CD4-positive, CD25-positive, alpha-beta regulatory T cell (primary cell): ENCODE measurements around the gene CTCF. TPM values are rescaled to one million over a fixed set of nuclear protein-coding genes. Genes with fewer than 3 reads are reported as not detected.

Experiments
- ATAC-seq, 2 donors: fragments of 150-1000 bp; cut with Tn5 transposase; one replicate each; pipeline ENCODE4 v1.10.0; 2021; ENCODE audit warnings: low read depth in 2 of 2, moderate number of reproducible peaks in 2 of 2, moderate library complexity in 1 of 2
- DNase-seq, 3 donors: peaks; one replicate each; pipeline versions ENCODE4 v3.0.0 to v3.0.0-alpha.2; 2012 to 2022; ENCODE audit warnings: mixed read lengths in 1 of 3
- H3K27ac ChIP-seq: one replicate; pipeline ENCODE4 v1.7.0; 2013; ENCODE audit warnings: mild to moderate bottlenecking, low read length; ENCODE audit not compliant: insufficient read depth, poor library complexity, severe bottlenecking
- H3K27me3 ChIP-seq: one replicate; pipeline ENCODE4 v1.7.0; 2013; ENCODE audit warnings: low read length; ENCODE audit not compliant: control insufficient read depth, insufficient read depth
- H3K36me3 ChIP-seq: one replicate; pipeline ENCODE4 v1.7.0; 2013; ENCODE audit warnings: mild to moderate bottlenecking, low read length, moderate library complexity; ENCODE audit not compliant: control insufficient read depth, insufficient read depth
- H3K4me1 ChIP-seq: 2 replicates; pipeline ENCODE4 v1.7.0; 2013; ENCODE audit warnings: mild to moderate bottlenecking, low read length; ENCODE audit not compliant: insufficient read depth, control insufficient read depth, poor library complexity, severe bottlenecking
- H3K4me3 ChIP-seq: one replicate; pipeline ENCODE4 v1.7.0; 2013; ENCODE audit warnings: low read depth, mild to moderate bottlenecking, low read length, moderate library complexity
- H3K9me3 ChIP-seq, 2 experiments: 1 replicate in 1 of 2; 2 replicates in 1 of 2; pipeline ENCODE4 v1.7.0; 2013; ENCODE audit warnings: low read length in 2 of 2, mild to moderate bottlenecking in 1 of 2, moderate library complexity in 1 of 2; ENCODE audit not compliant: control insufficient read depth in 2 of 2
- H3K27ac Mint-ChIP-seq, 3 donors: one replicate each; pipeline ENCODE4 v1.8.0; 2020 to 2022; ENCODE audit warnings: mild to moderate bottlenecking in 3 of 3, mixed read lengths in 3 of 3, moderate library complexity in 2 of 3
- H3K27me3 Mint-ChIP-seq: one replicate; pipeline ENCODE4 v1.8.0; 2022; ENCODE audit warnings: mild to moderate bottlenecking, mixed read lengths
- H3K36me3 Mint-ChIP-seq: one replicate; pipeline ENCODE4 v1.8.0; 2020; ENCODE audit warnings: mixed read lengths
- H3K4me1 Mint-ChIP-seq, 4 donors: one replicate each; pipeline ENCODE4 v1.8.0; 2020 to 2022; ENCODE audit warnings: mixed read lengths in 4 of 4, mild to moderate bottlenecking in 1 of 4
- H3K4me3 Mint-ChIP-seq, 4 donors: one replicate each; pipeline ENCODE4 v1.8.0; 2020 to 2022; ENCODE audit warnings: mild to moderate bottlenecking in 4 of 4, mixed read lengths in 4 of 4, moderate library complexity in 3 of 4
- H3K9me3 Mint-ChIP-seq, 7 donors: one replicate each; pipeline ENCODE4 v1.8.0; 2020 to 2022; ENCODE audit warnings: mixed read lengths in 7 of 7, mild to moderate bottlenecking in 3 of 7, moderate library complexity in 2 of 7
- polyA plus RNA-seq, 4 donors: library from polyadenylated mRNA; unstranded; fragments of 300-500 nt; fragmentation: Illumina TruSeq; gene quantifications; one replicate each; pipeline ENCODE4 v1.2.3, GENCODE V29; 2021
- total RNA-seq: library from RNA; stranded (reverse); gene quantifications from one replicate; pipeline ENCODE4 v1.2.3, GENCODE V29; 2022

The CTCF gene
- total and polyA plus RNA-seq, 5 donors from 2014 or later = 44.5 to 80.2 (median 53.0) TPM

DNA sequence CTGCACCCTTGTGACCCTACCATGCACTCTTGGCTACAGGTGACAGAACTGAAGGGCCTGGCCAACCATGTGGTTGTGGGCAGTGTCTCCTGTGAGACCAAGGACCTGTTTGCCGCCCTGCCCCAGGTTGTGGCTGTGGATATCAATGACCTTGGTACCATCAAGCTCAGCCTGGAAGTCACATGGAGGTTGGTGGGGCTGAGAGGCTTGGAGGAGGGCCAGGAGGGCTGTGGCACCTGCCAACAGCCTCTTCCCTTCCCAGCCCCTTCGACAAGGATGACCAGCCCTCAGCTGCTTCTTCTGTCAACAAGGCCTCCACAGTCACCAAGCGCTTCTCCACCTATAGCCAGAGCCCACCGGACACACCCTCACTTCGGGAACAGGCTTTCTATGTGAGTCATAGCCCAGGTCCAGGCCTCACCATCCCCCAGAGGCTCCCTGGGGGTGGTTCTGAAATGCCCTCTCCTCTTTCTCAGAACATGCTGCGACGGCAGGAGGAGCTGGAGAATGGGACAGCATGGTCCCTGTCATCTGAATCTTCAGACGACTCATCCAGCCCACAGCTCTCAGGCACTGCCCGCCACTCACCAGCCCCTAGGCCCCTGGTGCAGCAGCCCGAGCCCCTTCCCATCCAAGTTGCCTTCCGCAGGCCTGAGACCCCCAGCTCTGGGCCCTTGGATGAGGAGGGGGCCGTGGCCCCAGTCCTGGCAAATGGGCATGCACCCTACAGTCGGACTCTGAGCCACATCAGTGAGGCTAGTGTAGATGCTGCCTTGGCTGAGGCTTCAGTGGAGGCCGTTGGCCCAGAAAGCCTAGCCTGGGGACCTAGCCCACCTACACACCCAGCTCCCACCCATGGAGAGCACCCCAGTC is 20.7 kb upstream of the CTCF start:
- ATAC-seq = no peak
- Histone ChIP-seq H3K36me3 (peaks cover 7% of the 10 kb centered on the region), H3K9me3 (no peaks in the 10 kb centered on the region), H3K4me1 (peaks cover 30% of the 10 kb centered on the region), H3K27ac (no peak overlapping the region), H3K27me3 (no peaks in the 10 kb centered on the region), H3K4me3 (no peak overlapping the region)
- H3K27me3 Mint-ChIP-seq = peaks cover 10% of the 10 kb centered on the region
- peak overlapping the region in 3 of 4 donors; percentile 23 to 82 (median 46) for H3K4me3 Mint-ChIP-seq
- no peaks in the 10 kb centered on the region for H3K9me3 Mint-ChIP-seq
- peaks cover 8 to 62% (median 22%) of the 10 kb centered on the region in 4 donors for H3K4me1 Mint-ChIP-seq
- H3K27ac Mint-ChIP-seq = peak overlapping the region in 2 of 3 donors; percentile 83 to 87
- peaks cover 12% of the 10 kb centered on the region for H3K36me3 Mint-ChIP-seq
- DNase-seq = no peak

DNA sequence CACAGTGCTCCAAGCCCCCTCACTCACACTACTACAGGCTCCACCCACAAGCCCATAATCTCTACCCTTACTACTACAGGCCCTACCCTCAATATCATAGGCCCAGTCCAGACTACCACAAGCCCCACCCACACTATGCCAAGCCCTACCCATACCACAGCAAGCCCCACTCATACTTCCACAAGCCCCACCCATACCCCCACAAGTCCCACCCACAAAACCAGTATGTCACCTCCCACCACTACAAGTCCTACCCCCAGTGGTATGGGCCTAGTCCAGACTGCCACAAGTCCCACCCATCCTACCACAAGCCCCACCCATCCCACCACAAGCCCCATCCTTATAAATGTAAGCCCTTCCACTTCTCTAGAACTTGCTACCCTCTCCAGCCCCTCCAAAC is 19.9 kb upstream of the CTCF start:
- Histone ChIP-seq H3K9me3 (no peaks in the 10 kb centered on the region), H3K27me3 (no peaks in the 10 kb centered on the region), H3K4me1 (peaks cover 30% of the 10 kb centered on the region), H3K27ac (no peak overlapping the region), H3K36me3 (peaks cover 7% of the 10 kb centered on the region), H3K4me3 (no peak overlapping the region)
- Mint-ChIP-seq H3K27ac (peak overlapping the region; percentile 61 to 87 (median 83)), H3K4me3 (peak overlapping the region in 3 of 4 donors; percentile 23 to 82 (median 58)), H3K36me3 (peaks cover 12% of the 10 kb centered on the region), H3K27me3 (peaks cover 6% of the 10 kb centered on the region), H3K4me1 (peaks cover 8 to 65% (median 27%) of the 10 kb centered on the region in 4 donors), H3K9me3 (no peaks in the 10 kb centered on the region)
- ATAC-seq = peak; percentile 76 to 77
- DNase-seq = peak; percentile 73 to 95 (median 78)

DNA sequence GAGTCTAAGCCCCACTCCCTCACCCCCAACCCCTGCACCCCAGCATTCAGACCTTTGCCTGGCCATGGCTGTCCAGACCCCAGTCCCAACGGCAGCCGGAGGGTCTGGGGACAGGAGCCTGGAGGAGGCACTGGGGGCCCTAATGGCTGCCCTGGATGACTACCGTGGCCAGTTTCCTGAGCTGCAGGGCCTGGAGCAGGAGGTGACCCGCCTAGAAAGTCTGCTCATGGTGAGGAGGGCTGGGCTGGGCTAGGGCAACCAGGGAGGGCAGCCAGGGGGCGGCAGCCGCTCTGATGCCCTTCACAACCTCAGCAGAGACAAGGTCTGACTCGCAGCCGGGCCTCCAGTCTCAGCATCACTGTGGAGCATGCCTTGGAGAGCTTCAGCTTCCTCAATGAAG is 19.3 kb upstream of the CTCF start:
- no peak for ATAC-seq
- Histone ChIP-seq H3K9me3 (no peaks in the 10 kb centered on the region), H3K36me3 (peaks cover 7% of the 10 kb centered on the region), H3K4me3 (no peak overlapping the region), H3K27ac (no peak overlapping the region), H3K27me3 (no peaks in the 10 kb centered on the region), H3K4me1 (peaks cover 33% of the 10 kb centered on the region)
- Mint-ChIP-seq H3K9me3 (no peaks in the 10 kb centered on the region), H3K4me3 (peak overlapping the region in 2 of 4 donors; percentile 58 to 82), H3K27ac (peak overlapping the region; percentile 73 to 87 (median 81)), H3K4me1 (peaks cover 12 to 70% (median 32%) of the 10 kb centered on the region in 4 donors), H3K36me3 (peaks cover 15% of the 10 kb centered on the region), H3K27me3 (peaks cover 6% of the 10 kb centered on the region)
- no peak for DNase-seq

DNA sequence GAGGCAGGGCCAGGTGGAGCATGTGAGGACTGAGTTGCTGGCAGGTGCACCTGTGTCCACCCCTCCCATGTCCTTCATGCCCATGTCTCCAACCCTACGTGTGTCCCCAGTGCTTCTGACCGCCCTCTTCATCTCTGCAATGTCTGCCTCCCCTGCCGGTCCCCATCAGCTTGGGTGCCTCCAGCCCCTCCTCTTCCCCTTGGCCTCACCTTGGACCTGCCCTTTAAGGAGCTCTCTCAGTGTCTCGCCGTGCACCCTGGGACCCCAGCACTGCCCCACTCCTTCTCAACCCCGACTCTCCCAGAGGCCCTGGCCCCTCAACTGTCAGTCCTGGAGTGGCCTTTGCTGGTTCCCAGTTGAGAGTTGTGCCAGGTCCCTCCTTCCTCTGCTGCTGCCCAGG is 18.7 kb upstream of the CTCF start:
- Mint-ChIP-seq H3K36me3 (peaks cover 15% of the 10 kb centered on the region), H3K4me3 (no peak overlapping the region), H3K4me1 (peaks cover 12 to 75% (median 35%) of the 10 kb centered on the region in 4 donors), H3K27me3 (peaks cover 6% of the 10 kb centered on the region), H3K9me3 (no peaks in the 10 kb centered on the region), H3K27ac (peak overlapping the region; percentile 55 to 87 (median 81))
- Histone ChIP-seq H3K36me3 (peaks cover 7% of the 10 kb centered on the region), H3K4me3 (no peak overlapping the region), H3K9me3 (no peaks in the 10 kb centered on the region), H3K27ac (no peak overlapping the region), H3K27me3 (no peaks in the 10 kb centered on the region), H3K4me1 (peaks cover 33% of the 10 kb centered on the region)
- ATAC-seq = no peak
- DNase-seq = no peak

DNA sequence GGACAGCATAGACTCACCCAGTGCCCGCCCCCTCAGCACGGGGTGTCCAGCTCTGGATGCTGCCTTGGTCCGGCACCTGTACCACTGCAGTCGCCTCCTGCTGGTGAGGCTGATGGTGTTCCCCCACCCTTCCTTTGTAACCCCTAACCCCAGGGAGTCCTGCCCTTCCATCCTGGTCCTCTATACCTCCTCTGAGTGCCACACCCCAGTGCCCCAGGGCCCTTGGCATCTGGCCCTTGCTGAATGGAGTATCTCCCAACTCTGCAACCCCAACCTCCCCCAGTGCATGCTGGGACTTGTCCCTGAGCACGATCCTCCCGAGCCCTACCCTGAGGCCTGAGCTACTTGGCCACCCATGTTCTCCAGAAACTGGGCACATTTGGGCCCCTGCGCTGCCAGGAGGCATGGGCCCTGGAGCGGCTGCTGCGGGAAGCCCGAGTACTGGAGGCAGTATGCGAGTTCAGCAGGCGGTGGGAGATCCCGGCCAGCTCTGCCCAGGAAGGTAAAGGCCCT is 17.9 kb upstream of the CTCF start:
- no peak for DNase-seq
- Mint-ChIP-seq H3K4me3 (peak overlapping the region in 1 of 4 donors; percentile 73), H3K36me3 (peaks cover 15% of the 10 kb centered on the region), H3K4me1 (peaks cover 12 to 75% (median 29%) of the 10 kb centered on the region in 4 donors), H3K9me3 (no peaks in the 10 kb centered on the region), H3K27ac (no peak overlapping the region), H3K27me3 (peaks cover 6% of the 10 kb centered on the region)
- Histone ChIP-seq H3K9me3 (no peaks in the 10 kb centered on the region), H3K4me3 (no peak overlapping the region), H3K36me3 (peaks cover 7% of the 10 kb centered on the region), H3K27me3 (no peaks in the 10 kb centered on the region), H3K27ac (no peak overlapping the region), H3K4me1 (peaks cover 36% of the 10 kb centered on the region)
- no peak for ATAC-seq

DNA sequence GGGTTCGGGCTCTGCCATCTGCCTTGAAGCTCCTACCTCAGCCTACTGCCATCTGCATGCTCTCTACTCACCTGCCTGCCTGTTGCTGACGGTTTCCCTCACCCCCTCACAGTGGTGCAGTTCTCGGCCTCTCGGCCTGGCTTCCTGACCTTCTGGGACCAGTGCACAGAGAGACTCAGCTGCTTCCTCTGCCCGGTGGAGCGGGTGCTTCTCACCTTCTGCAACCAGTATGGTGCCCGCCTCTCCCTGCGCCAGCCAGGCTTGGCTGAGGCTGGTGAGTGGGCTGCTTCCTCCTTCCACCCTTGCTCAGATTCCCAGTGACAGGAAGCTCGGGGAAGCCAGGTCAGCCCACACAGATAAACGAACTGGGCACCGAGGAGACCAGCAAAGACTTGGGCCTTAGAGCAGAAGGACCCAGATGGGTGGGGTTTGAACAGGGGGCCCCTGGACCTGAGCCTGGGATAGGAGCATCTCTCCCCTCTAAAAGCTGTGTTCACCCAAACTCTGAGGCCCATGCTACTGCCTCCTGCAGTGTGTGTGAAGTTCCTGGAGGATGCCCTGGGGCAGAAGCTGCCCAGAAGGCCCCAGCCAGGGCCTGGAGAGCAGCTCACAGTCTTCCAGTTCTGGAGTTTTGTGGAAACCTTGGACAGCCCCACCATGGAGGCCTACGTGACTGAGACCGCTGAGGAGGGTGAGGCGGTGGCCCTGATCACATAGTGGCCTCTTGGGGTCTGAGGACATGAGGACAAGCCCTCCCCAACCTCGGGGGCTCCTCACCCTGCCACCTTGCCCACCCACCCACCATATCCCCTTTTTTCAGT is 17.3 kb upstream of the CTCF start:
- Mint-ChIP-seq H3K4me1 (peaks cover 12 to 77% (median 32%) of the 10 kb centered on the region in 4 donors), H3K4me3 (no peak overlapping the region), H3K27me3 (peaks cover 6% of the 10 kb centered on the region), H3K27ac (peak overlapping the region in 2 of 3 donors; percentile 5 to 31), H3K36me3 (peaks cover 15% of the 10 kb centered on the region), H3K9me3 (no peaks in the 10 kb centered on the region)
- Histone ChIP-seq H3K36me3 (peaks cover 7% of the 10 kb centered on the region), H3K9me3 (no peaks in the 10 kb centered on the region), H3K27ac (no peak overlapping the region), H3K4me1 (peaks cover 36% of the 10 kb centered on the region), H3K27me3 (no peaks in the 10 kb centered on the region), H3K4me3 (no peak overlapping the region)
- DNase-seq (no peak), ATAC-seq (no peak)

DNA sequence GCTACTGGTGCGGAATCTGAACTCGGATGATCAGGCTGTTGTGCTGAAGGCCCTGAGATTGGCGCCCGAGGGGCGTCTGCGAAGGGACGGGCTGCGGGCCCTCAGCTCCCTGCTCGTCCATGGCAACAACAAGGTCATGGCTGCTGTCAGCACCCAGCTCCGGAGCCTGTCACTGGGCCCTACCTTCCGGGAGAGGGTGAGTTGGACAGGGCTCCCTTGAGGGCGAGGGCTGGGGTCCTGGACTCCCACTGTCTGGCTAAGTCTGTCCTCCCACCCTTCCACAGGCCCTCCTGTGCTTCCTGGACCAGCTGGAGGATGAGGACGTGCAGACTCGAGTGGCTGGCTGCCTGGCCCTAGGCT is 16.7 kb upstream of the CTCF start:
- Histone ChIP-seq H3K4me1 (peaks cover 36% of the 10 kb centered on the region), H3K27me3 (no peaks in the 10 kb centered on the region), H3K36me3 (peaks cover 5% of the 10 kb centered on the region), H3K27ac (no peak overlapping the region), H3K4me3 (no peak overlapping the region), H3K9me3 (no peaks in the 10 kb centered on the region)
- Mint-ChIP-seq H3K9me3 (no peaks in the 10 kb centered on the region), H3K4me3 (no peak overlapping the region), H3K36me3 (peaks cover 11% of the 10 kb centered on the region), H3K27me3 (peaks cover 6% of the 10 kb centered on the region), H3K27ac (peak overlapping the region in 1 of 3 donors; percentile 5), H3K4me1 (peaks cover 12 to 76% (median 33%) of the 10 kb centered on the region in 4 donors)
- DNase-seq = no peak
- ATAC-seq = no peak
